GM19193 (cell line): Measurements from ENCODE around the gene KLC4.

Experiments used
- POLR2A ChIP-seq: IDR thresholded peaks from 4 replicates; pipeline ENCODE4 v1.6.1; 2011; ENCODE audit not compliant: insufficient read depth, insufficient read length; ENCODE audit errors: extremely low read depth

The KLC4 gene

DNA sequence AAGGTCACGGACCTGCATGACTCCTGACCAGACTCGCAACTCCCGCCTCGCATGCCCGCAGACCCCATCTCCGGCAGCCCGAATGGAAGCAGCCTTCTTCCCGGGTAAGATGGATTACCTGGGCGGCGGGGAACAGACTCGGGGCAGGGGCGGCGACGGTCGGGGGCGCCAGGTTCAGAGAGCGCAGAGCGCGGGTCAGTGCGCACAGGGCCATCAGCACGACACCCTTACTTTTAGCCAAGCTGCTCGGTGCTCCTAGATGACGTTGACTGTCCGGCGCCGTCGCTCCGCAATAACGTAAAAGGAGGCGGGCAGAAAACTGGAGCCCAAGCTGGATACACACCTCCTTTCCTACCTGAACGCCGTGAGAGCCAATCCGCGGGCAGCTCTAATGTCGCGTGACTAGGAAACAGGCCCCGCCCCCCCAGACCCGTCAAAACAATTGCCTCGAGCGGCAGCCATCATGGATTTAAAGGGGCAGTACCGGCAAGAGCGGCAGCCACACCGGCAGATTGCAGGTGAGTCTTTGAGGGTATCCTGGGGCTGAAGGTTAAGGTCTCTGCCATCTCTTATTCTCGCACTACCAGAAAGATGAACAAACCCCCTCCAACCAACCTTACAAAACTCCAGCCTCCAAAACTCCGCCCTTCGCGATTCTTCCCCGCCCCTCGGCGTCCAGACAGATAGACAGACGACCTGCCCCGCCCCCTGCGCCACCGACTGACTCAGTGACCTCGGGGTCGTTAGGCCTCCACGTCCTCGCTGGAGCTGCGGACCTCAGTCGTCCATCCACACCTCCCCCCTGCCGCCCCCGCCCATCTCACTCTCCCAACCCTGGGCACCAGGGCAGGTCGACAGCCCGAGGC lies at the start of gene KLC4, which contains the start of gene MRPL2:
TSS of gene KLC4 (plus strand) at position 464 of the 866 bp plus-strand sequence. CDS start 1,705 bp downstream, outside the sequence.
TSS of gene MRPL2 (minus strand) at position 267 of the 866 bp plus-strand sequence. CDS start at position 214, 53 bp downstream.
- TF ChIP-seq POLR2A, result peak; percentile 87

- TF ChIP-seq POLR2A, result no peak
Observed at GRCh38 chr6:43011207-43011606, 48.2 kb upstream of the KLC4 start.

GRCh38 chr6:43012364-43012763 lies 47.1 kb upstream of the KLC4 start:
- no peak for TF ChIP-seq POLR2A

GRCh38 chr6:43013097-43013842 lies 46.2 kb upstream of the KLC4 start:
- TF ChIP-seq POLR2A, result no peak

GRCh38 chr6:43013843-43014433 lies 45.5 kb upstream of the KLC4 start, which contains the start of the genes KLHDC3 and MEA1:
KLHDC3 (plus strand) TSS chr6:43014249; CDS start chr6:43017193, 2,944 bp downstream.
MEA1 (minus strand) TSS chr6:43013946; CDS start chr6:43013813, 133 bp downstream.
- TF ChIP-seq POLR2A, result peak; percentile 51

GRCh38 chr6:43014434-43014909 lies 45.0 kb upstream of the KLC4 start:
- no peak for TF ChIP-seq POLR2A

DNA sequence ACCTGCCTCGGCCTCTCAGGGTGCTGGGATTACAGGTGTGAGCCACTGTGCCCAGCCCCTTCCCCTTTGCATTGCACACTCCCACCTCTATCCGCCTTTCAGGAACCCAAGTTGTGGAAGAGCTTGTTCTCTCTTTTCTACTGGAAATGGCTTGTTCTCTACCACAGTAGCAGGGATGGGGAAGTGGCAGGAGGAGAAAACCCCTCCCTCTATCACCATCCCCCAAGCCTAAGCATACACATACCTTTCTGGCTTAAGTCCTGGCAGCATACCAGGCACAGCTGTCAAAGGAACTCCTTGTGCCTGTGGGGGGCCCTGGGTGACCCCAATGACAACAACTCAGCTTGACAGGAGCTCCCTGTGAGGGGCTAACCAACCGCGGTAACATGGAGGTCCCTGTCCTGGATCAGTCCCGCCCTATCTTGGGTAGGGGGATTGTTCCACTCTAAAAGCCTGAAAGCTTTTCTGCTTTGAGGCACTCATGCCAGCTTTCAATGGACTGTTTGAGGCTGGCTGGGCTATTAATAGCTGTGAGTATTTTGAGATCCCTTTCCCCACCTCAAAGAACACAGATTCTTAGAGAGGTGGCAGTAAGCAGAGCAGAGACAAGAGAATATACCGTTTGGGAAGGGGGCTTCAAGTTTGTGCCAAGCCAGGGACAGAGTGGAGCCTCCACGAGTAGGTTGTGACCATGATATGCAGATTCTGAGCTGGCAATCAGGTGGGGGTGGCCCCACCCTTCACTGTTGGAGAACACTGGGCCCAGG lies 43.1 kb upstream of the KLC4 start:
- TF ChIP-seq POLR2A, result no peak

DNA sequence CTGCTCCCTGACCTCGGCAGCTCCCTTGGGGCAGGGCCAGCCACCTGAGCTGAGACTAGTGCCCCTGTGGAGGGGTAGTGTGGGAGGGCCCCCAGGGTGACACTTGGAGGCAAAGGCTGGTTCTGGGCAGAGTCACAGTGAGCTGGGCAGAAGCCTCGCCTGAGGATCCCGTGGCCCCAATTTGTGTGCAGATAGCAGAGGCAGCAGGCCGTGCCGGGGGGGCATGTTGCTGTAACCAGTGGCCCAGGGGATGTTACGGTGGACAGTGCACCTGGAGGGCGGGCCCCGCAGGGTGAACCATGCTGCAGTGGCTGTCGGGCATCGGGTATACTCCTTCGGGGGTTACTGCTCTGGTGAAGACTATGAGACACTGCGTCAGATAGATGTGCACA lies 42.5 kb upstream of the KLC4 start:
- TF ChIP-seq POLR2A, result no peak

DNA sequence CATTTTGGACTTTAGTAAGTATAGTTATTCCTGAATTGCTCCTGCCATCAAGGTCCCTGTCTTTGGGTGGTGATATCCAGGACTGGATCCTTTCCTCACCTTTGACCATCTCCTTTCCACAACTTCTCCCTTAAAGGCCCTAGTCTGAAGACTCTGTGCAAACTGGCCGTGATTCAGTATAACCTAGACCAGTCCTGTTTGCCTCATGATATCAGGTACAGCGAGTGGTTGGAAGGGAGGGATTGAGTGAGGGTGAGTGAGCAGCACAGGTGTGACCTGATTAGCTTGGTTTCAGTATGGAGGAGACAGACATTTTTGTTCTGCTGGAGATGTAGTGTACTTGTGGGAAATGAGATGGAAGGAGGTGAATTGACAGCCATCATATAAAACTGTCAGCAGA lies 40.3 kb upstream of the KLC4 start:
- TF ChIP-seq POLR2A, result no peak

DNA sequence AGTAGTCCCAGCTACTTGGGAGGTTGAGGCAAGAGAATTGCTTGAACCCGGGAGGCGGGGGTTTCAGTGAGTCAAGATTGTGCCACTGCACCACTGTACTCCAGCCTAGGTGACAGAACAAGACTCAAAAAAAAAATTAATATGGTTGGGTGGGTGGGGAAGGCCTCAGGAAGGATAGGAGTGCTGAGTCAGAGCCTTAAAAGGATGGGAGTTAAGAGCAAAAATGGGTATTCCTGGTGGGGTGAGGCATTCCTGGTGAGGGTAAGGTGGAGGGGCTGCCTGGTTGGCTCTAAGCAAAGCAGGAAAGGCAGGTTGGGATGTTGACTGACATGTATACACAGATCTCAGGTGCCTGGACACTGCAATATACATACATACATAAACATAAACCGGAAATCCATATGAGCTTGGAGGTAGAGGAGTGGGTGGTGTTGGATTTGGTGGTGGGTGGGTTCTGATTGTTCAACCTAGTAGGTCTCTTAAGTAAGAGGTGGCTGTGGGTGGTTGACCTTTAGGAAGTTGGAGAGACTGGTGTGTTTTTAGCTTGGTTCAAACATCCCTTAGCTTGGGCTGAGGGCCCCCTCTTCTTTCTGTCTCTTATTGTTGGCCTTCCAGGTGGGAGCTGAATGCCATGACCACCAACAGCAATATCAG lies 39.3 kb upstream of the KLC4 start:
- TF ChIP-seq POLR2A, result no peak

DNA sequence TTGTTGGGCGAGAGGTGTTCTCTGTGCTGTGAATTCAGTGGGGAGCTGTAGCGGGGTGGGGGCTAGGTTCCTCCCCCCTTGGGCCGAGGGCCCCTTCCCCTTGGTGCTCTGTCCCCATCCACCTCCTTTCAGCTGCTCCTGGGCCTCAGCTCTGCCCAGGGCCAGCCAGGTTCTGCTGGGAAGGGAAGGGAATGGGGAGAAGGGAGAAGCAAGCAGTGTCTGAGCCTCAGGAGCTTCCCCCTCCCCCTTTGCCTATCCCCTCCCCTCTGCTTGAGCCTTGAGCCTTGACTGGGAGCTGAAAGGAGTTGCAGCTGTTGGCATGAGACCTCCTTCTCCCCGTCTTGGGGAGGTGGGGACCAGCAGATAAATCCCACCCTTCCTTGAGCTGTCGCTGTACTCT lies 38.6 kb upstream of the KLC4 start:
- TF ChIP-seq POLR2A, result no peak

DNA sequence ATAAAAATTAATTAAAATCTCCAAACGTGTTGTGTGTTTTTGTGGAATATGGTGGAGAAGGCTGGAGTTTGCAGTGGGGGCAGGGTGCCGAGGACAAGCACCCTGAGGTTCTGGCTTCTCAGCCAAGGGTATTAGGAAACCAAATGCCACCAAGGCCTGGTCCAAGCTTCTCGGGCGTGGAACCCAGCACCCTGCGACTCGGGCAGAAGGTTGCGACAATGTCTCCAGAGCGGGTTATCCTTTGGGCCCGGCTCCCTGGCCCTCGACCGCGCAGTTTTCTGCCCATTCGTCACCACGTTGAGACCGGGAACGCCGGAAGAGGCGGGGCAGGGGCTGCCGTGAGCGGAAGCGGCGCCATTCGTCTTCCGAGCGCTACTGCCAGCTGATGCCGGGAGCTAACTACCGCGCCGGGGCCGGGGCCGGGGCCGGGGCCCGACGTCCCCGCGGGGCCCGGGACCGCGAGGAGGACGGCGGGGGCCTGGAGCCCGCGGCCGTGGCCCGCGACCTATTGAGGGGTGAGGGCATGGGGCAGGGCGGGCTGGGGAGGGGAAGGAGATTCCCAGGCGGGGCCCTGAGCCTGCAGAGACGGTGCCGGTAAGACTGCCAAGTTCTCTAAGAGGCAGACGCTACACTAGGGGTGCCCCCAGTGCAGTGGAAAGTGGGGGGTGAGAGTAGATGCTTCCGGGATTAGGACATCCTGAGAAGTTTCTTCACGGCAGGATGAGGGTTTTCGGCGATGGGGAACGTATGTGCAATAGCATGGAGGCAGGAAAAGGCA lies 38.0 kb upstream of the KLC4 start, which contains the start of gene RRP36:
TSS of gene RRP36 (plus strand) at position 354 of the 778 bp plus-strand sequence. CDS start at position 386, 32 bp downstream.
- TF ChIP-seq POLR2A, result peak; percentile 78

- TF ChIP-seq POLR2A, result no peak
Observed at GRCh38 chr6:43024436-43024835, 35.0 kb upstream of the KLC4 start.
